Measurements from ENCODE around the gene MIA2. TPM values are rescaled to one million over a fixed set of nuclear protein-coding genes. Genes with fewer than 3 reads are reported as not detected.
"Not testable (repeated sequence)": the region's sequence is repeated elsewhere in the genome, so short reads cannot be mapped to it uniquely, and the experiment has no call there.

The MIA2 gene
- total RNA-seq, 1 experiment from 2014 or later, result 22.2 TPM

GRCh38 chr14:39316830-39317553 is 83.3 kb downstream of the MIA2 start:
- DNase-seq (ENCODE audit: low spot score), result no peak
- in situ Hi-C loops (cut with HindIII; ENCODE audit: low sequenced_read_pairs), result no loop called here

DNA sequence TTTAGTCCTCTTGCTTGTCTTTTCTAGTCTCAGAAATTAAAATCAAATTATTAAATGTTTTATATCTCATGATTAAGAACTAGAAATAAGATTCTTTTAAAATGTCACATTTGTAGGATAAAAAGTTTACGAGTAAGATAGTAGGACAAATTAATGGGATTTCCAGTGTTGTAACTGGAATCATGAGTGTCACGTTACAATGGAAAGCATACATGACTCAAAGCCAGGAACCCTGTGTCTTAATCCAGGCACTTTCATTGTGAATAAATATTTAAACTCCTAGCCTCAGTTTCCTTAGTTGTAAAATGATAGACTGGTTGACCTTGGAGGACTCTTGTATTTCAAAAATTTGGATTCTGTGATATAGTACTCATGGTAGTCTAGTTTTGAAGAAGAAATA is 84.9 kb downstream of the MIA2 start:
- no peak for DNase-seq (ENCODE audit: low spot score)
- in situ Hi-C loops (cut with HindIII; ENCODE audit: low sequenced_read_pairs), result no loop called here

GRCh38 chr14:39319381-39319780 is 85.7 kb downstream of the MIA2 start:
- in situ Hi-C loops (cut with HindIII; ENCODE audit: low sequenced_read_pairs), result no loop called here

GRCh38 chr14:39320318-39320717 is 86.6 kb downstream of the MIA2 start:
- in situ Hi-C loops (cut with HindIII; ENCODE audit: low sequenced_read_pairs), result no loop called here
- DNase-seq (ENCODE audit: low spot score), result no peak

More at GRCh38 chr14:39319381-39319780, 85.7 kb downstream of the MIA2 start:
- DNase-seq (ENCODE audit: low spot score), result no peak

DNA sequence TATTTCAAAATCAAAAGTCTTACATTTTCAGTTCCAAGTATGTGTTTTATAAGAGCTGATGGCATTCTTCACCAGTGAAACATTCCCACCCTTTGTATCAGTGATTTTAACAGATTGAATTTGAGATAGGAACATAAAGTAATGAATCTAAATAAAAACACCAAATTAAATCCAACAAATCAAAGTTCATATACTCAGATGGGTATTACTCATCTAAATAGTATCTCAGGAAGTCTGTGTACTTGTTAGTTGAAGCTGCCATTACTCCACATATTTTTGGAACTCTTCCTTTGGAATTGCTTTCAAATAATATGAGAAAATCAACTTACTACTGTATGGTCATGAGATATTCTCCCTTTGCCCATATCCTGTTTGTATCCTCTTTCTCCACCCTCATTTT is 89.1 kb downstream of the MIA2 start:
- no peak for DNase-seq (ENCODE audit: low spot score)
- in situ Hi-C loops (cut with HindIII; ENCODE audit: low sequenced_read_pairs), result no loop called here

DNA sequence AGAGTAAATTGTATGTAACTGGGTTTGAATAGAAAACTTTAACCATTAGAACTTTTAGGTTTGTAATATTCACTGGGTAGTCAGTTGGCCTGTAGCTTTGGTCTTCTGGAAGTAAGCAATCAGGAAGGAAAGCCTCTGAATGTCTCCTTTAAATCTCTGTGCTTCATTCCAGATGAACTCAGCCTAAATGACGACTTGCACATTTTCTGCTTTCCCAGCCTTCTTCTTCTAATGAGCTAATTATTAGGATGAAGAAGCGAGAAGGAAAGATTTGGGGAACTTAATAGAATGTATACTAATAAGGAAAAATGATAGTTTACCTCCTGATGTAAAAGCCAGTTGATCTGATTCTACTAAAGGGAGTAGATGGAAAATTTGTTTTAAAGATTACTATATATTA is 90.4 kb downstream of the MIA2 start:
- DNase-seq (ENCODE audit: low spot score), result no peak
- in situ Hi-C loops (cut with HindIII; ENCODE audit: low sequenced_read_pairs), result no loop called here

GRCh38 chr14:39339003-39339402 is 105.3 kb downstream of the MIA2 start:
- DNase-seq (ENCODE audit: low spot score), result peak; percentile 1
- in situ Hi-C loops (cut with HindIII; ENCODE audit: low sequenced_read_pairs), result no loop called here

GRCh38 chr14:39341126-39341525 is 107.4 kb downstream of the MIA2 start:
- in situ Hi-C loops (cut with HindIII; ENCODE audit: low sequenced_read_pairs); DNase-seq (ENCODE audit: low spot score): not testable (repeated sequence)

- in situ Hi-C loops (cut with HindIII; ENCODE audit: low sequenced_read_pairs), result no loop called here
- DNase-seq (ENCODE audit: low spot score), result no peak
Measured at GRCh38 chr14:39342768-39343167, 109.1 kb downstream of the MIA2 start.

DNA sequence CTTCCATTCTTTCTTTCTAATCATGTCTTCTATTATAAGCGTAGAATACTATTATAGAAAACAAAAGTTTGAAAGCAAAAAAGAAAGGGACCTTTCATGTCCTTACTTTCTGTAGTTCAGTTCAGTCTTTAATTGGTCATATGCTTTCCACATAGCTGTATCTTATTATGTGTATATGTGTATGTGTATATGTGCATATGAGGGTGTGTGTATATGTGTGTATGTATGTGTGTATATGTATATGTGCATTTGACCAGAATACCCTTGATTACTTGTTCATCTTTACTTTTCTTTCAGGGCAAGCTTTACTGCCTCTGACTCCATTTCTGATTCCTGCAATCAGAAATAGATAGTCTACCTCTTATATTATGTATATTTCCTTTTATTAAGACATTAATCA is 109.9 kb downstream of the MIA2 start:
- no peak for DNase-seq (ENCODE audit: low spot score)
- in situ Hi-C loops (cut with HindIII; ENCODE audit: low sequenced_read_pairs), result no loop called here

DNA sequence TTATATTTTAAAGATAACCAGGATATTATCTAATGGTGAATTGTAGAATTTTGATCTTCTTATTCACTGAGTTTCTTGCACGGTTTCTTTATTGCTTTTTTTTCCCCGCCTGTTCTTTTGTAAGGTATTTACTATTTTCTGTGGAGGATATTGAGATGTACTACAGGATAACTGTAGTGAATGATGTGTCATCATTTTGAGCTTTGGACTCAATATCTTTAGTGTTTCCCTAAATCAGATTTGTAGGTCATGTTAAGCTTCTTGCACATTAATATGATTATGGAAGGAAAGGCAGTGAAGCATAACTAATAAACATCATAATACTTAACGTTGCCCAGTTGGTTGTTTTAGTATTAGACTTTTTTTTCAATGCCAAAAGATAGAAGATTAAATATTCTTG is 117.2 kb downstream of the MIA2 start:
- no peak for DNase-seq (ENCODE audit: low spot score)
- in situ Hi-C loops (cut with HindIII; ENCODE audit: low sequenced_read_pairs), result no loop called here

GRCh38 chr14:39351708-39352107 is 118.0 kb downstream of the MIA2 start:
- in situ Hi-C loops (cut with HindIII; ENCODE audit: low sequenced_read_pairs), result no loop called here
- DNase-seq (ENCODE audit: low spot score), result no peak

DNA sequence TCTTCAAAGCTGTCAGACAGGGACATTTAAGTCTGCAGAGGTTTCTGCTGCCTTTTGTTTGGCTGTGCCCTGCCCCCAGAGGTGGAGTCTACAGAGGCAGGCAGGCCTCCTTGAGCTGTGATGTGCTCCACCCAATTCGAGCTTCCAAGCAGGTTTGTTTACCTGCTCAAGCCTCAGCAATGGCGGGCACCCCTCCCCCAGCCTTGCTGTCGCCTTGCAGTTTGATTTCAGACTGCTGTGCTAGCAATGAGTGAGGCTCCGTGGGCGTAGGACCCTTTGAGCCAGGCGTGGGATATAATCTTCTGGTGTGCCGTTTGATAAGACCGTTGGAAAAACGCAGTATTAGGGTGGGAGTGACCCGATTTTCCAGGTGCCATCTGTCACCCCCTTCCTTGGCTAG is 125.4 kb downstream of the MIA2 start:
- in situ Hi-C loops (cut with HindIII; ENCODE audit: low sequenced_read_pairs); DNase-seq (ENCODE audit: low spot score): not testable (repeated sequence)

DNA sequence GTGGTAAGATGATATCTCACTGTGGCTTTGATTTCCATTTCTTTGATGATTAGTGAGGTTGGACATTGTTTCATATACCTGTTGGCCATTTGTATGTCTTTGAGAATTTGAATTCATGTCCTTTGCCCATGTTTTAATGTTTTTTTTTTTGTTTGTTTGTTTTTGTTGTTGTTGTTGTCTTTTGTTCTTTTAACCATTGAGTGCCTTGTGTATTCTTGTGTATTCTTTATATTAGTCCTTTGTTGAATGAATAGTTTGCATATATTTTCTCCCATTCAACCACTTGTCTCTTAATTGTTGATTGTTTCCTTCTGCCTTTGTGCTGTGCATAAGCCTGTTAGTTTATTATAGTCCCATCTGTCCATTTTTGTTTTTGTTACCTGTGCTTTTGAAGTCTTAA is 126.6 kb downstream of the MIA2 start:
- in situ Hi-C loops (cut with HindIII; ENCODE audit: low sequenced_read_pairs), result no loop called here

DNA sequence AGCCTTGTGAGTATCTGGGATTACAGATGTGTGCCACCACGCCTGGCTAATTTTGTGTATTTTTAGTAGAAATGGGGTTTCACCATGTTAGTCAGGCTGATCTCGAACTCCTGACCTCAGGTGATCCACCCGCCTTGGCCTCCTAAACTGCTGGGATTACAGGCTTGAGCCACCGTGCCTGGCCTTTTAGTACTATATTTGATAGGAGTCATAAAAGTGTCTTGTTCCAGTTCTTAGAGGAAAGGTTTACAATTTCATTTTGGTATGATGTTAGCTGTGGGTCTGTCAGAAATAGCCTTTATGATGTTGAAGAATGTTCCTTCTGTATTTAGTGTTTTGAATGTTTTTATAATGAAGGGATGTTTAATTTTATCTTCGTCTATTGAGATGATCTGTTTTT is 127.8 kb downstream of the MIA2 start:
- in situ Hi-C loops (cut with HindIII; ENCODE audit: low sequenced_read_pairs); DNase-seq (ENCODE audit: low spot score): not testable (repeated sequence)

More for the DNA sequence above, 126.6 kb downstream of the MIA2 start:
- no peak for DNase-seq (ENCODE audit: low spot score)

GRCh38 chr14:39364509-39364908 is 130.8 kb downstream of the MIA2 start:
- in situ Hi-C loops (cut with HindIII; ENCODE audit: low sequenced_read_pairs), result no loop called here
- DNase-seq (ENCODE audit: low spot score), result no peak

GRCh38 chr14:39365354-39365753 is 131.6 kb downstream of the MIA2 start:
- in situ Hi-C loops (cut with HindIII; ENCODE audit: low sequenced_read_pairs), result no loop called here
- no peak for DNase-seq (ENCODE audit: low spot score)

DNA sequence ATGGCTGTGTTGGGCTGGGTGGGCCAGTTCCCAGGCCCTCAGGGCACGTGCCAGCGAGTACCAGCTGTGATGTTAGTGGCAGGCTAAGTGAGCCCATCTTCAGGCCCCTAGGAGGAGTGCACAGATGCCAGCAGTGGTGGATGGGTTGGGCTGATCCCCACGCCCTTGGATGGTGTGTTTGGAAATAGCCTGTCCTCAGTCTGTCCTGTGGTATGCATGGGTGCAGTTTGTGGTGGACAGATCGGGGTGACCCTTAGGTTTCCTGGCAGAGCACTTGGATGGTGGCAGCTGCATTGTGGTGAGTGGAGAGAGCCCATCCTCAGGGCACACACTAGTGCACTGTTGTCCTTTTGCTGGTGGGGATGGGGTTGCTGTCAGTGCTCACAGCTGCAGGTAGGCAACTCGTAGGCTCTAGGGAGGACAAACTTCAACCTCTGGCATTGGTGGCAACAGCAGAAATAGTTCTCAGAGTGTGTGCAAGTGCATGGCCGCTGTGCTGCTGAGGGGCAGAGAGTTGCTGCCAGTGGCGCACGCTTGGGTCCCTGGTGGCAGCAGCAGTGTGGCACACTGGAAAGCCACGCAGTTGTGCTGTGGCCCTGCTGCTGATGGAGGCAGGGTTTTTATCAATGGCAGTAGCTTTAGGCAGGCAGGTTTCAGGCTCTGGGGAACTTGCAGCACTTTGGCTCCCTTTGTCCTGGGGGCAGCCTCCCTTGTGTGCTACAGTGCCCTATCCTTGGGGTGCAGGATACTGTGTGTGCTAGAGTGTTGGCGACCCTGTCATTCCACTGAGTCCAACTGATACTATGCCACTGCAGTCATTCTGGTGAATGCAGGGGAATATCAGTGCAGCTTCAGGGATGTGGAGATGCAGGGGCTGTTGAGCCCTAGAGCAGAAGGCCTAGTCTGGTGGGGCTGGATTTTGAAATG is 133.0 kb downstream of the MIA2 start:
- in situ Hi-C loops (cut with HindIII; ENCODE audit: low sequenced_read_pairs), result no loop called here
- no peak for DNase-seq (ENCODE audit: low spot score)

- in situ Hi-C loops (cut with HindIII; ENCODE audit: low sequenced_read_pairs), result no loop called here
- DNase-seq (ENCODE audit: low spot score), result no peak
Measured at GRCh38 chr14:39367387-39367751, 133.7 kb downstream of the MIA2 start.

GRCh38 chr14:39368261-39368959 is 134.7 kb downstream of the MIA2 start:
- in situ Hi-C loops (cut with HindIII; ENCODE audit: low sequenced_read_pairs), result no loop called here
- peak; percentile 87 for DNase-seq (ENCODE audit: low spot score)

Measured in G401 (cell line).